IMR-90 (cell line): ENCODE data around the gene MREG. TPM values are rescaled to one million over a fixed set of nuclear protein-coding genes. Genes with fewer than 3 reads are reported as not detected.

Source experiments
- ATAC-seq: fragments of 200-7000 bp; cut with Tn5 transposase; 2 replicates; pipeline ENCODE4 v1.9.1; 2020; ENCODE audit warnings: low read depth, mild to moderate bottlenecking, moderate library complexity
- BruUV-seq: library from RNA; stranded (reverse); fragments of 400-500 nt; replicated peaks from 2 replicates; lab custom pipeline; 2021; lab: Mats Ljungman, UMichigan
- CTCF ChIA-PET: fragments of 300-600 bp; formaldehyde crosslinking; extraction: SDS; loops from one replicate; lab custom pipeline; 2021; ENCODE audit warnings: antibody characterized with exemption; lab: Yijun Ruan, JAX
- POLR2A ChIA-PET: fragments of 300-600 bp; sonication (Branson Sonifier 250); formaldehyde crosslinking; loops from one replicate; lab custom pipeline; 2022; ENCODE audit warnings: antibody characterized with exemption; ENCODE audit not compliant: unreplicated experiment; lab: Charles Lee
- DNase-seq: peaks from one replicate; pipeline ENCODE4 v3.0.0; 2013
- H2AFZ ChIP-seq: replicated peaks from 2 replicates; pipeline ENCODE3; 2013; ENCODE audit warnings: low read length, mild to moderate bottlenecking; ENCODE audit not compliant: poor library complexity
- H2AK5ac ChIP-seq: 2 replicates; pipeline ENCODE4 v1.6.1; 2013; ENCODE audit warnings: low read depth, low read length, inconsistent platforms
- H2AK9ac ChIP-seq: replicated peaks from 2 replicates; pipeline ENCODE3; 2013; ENCODE audit warnings: mild to moderate bottlenecking, low read depth, low read length, moderate library complexity; ENCODE audit not compliant: poor library complexity
- H2BK120ac ChIP-seq: 2 replicates; pipeline ENCODE4 v1.6.1; 2013; ENCODE audit warnings: low read depth, low read length, inconsistent platforms
- H2BK15ac ChIP-seq: 3 replicates; pipeline ENCODE4 v1.6.1; 2013; ENCODE audit warnings: low read depth, low read length, inconsistent platforms
- H2BK20ac ChIP-seq: 2 replicates; pipeline ENCODE4 v1.6.1; 2013; ENCODE audit warnings: low read depth, mild to moderate bottlenecking, inconsistent platforms, low read length, moderate library complexity
- H2BK5ac ChIP-seq: 2 replicates; pipeline ENCODE4 v1.6.1; 2013; ENCODE audit warnings: mild to moderate bottlenecking, low read depth, low read length, inconsistent platforms; ENCODE audit not compliant: poor library complexity, severe bottlenecking
- H3K14ac ChIP-seq: replicated peaks from 2 replicates; pipeline ENCODE4 v1.6.1; 2013; ENCODE audit warnings: low read depth, low read length, inconsistent platforms
- H3K18ac ChIP-seq: 2 replicates; pipeline ENCODE4 v1.6.1; 2013; ENCODE audit warnings: low read depth, low read length, control low read depth
- H3K23ac ChIP-seq: 2 replicates; pipeline ENCODE4 v1.6.1; 2013; ENCODE audit warnings: low read depth, low read length, inconsistent platforms
- H3K27ac ChIP-seq: 2 replicates; pipeline ENCODE4 v1.5.1; 2013; ENCODE audit warnings: mild to moderate bottlenecking, control low read depth, low read length; ENCODE audit not compliant: insufficient read depth
- H3K27me3 ChIP-seq: 2 replicates; pipeline ENCODE4 v1.6.1; 2013; ENCODE audit warnings: low read length; ENCODE audit not compliant: control insufficient read depth, insufficient read depth
- H3K36me3 ChIP-seq: 2 replicates; pipeline ENCODE4 v1.6.1; 2013; ENCODE audit warnings: low read length, mixed read lengths; ENCODE audit not compliant: control insufficient read depth, insufficient read depth
- H3K4ac ChIP-seq: 2 replicates; pipeline ENCODE4 v1.6.1; 2013; ENCODE audit warnings: low read depth, low read length, inconsistent platforms
- H3K4me1 ChIP-seq: 2 replicates; pipeline ENCODE4 v1.6.1; 2013; ENCODE audit warnings: low read length, mixed read lengths; ENCODE audit not compliant: control insufficient read depth, insufficient read depth
- H3K4me2 ChIP-seq: 2 replicates; pipeline ENCODE4 v1.6.1; 2013; ENCODE audit warnings: low read depth, mild to moderate bottlenecking, control low read depth, low read length, moderate library complexity
- H3K4me3 ChIP-seq: 2 replicates; pipeline ENCODE4 v1.5.1; 2013; ENCODE audit warnings: low read depth, mild to moderate bottlenecking, control low read depth, low read length, moderate library complexity; ENCODE audit not compliant: insufficient read depth
- H3K56ac ChIP-seq: 2 replicates; pipeline ENCODE4 v1.6.1; 2013; ENCODE audit warnings: low read length, inconsistent platforms; ENCODE audit not compliant: insufficient read depth; ENCODE audit errors: extremely low read depth
- H3K79me1 ChIP-seq, 2 experiments: 2 replicates each; pipeline ENCODE4 v1.6.1; 2013; ENCODE audit warnings: low read length in 2 of 2, inconsistent platforms in 1 of 2, low read depth in 1 of 2
- H3K9ac ChIP-seq: 2 replicates; pipeline ENCODE4 v1.6.1; 2013; ENCODE audit warnings: low read depth, low read length, control low read depth
- H3K9me1 ChIP-seq: 2 replicates; pipeline ENCODE4 v1.6.1; 2013; ENCODE audit warnings: low read length, inconsistent platforms; ENCODE audit not compliant: insufficient read depth
- H3K9me3 ChIP-seq: 2 replicates; pipeline ENCODE4 v1.6.1; 2013; ENCODE audit warnings: low read length; ENCODE audit not compliant: control insufficient read depth, insufficient read depth
- H4K20me1 ChIP-seq: 2 replicates; pipeline ENCODE4 v1.6.1; 2013; ENCODE audit warnings: low read length, inconsistent platforms; ENCODE audit not compliant: insufficient read depth
- H4K5ac ChIP-seq: 2 replicates; pipeline ENCODE4 v1.6.1; 2013; ENCODE audit warnings: mild to moderate bottlenecking, low read depth, low read length, control low read depth
- H4K8ac ChIP-seq, 2 experiments: 2 replicates each; pipeline ENCODE4 v1.6.1; 2013; ENCODE audit warnings: low read depth in 2 of 2, low read length in 2 of 2, control low read depth in 1 of 2, inconsistent platforms in 1 of 2
- H4K91ac ChIP-seq: 2 replicates; pipeline ENCODE4 v1.6.1; 2013; ENCODE audit warnings: low read depth, low read length, inconsistent platforms; ENCODE audit not compliant: insufficient read depth
- BHLHE40 ChIP-seq: fragments of 150-350 bp; IDR thresholded peaks from 2 replicates; pipeline ENCODE4 v1.6.1; 2016; ENCODE audit warnings: mild to moderate bottlenecking, low read depth, low read length
- CEBPB ChIP-seq: IDR thresholded peaks from 2 replicates; pipeline ENCODE4 v1.6.1; 2012; ENCODE audit warnings: low read depth, low read length, improper control_type of control experiment
- CHD1 ChIP-seq: IDR thresholded peaks from 2 replicates; pipeline ENCODE4 v1.6.1; 2012; ENCODE audit warnings: low read depth, low read length, improper control_type of control experiment
- FOS ChIP-seq: fragments of 150-350 bp; IDR thresholded peaks from 2 replicates; pipeline ENCODE4 v1.6.1; 2016; ENCODE audit warnings: low read depth, low read length
- MAFK ChIP-seq: IDR thresholded peaks from 2 replicates; pipeline ENCODE4 v1.6.1; 2012; ENCODE audit warnings: low read depth, low read length, improper control_type of control experiment
- MAZ ChIP-seq: IDR thresholded peaks from 2 replicates; pipeline ENCODE4 v1.6.1; 2012; ENCODE audit warnings: low read depth, mild to moderate bottlenecking, low read length, improper control_type of control experiment, moderate library complexity, borderline replicate concordance
- MXI1 ChIP-seq: IDR thresholded peaks from 2 replicates; pipeline ENCODE4 v1.6.1; 2012; ENCODE audit warnings: low read depth, mild to moderate bottlenecking, low read length, moderate library complexity, borderline replicate concordance
- NFE2L2 ChIP-seq: fragments of 150-350 bp; IDR thresholded peaks from 2 replicates; pipeline ENCODE4 v1.6.1; 2016; ENCODE audit warnings: low read depth, mild to moderate bottlenecking, low read length
- POLR2A ChIP-seq: IDR thresholded peaks from 2 replicates; pipeline ENCODE4 v1.6.1; 2012; ENCODE audit warnings: mild to moderate bottlenecking, low read depth, low read length
- RAD21 ChIP-seq: IDR thresholded peaks from 2 replicates; pipeline ENCODE4 v1.6.1; 2012; ENCODE audit warnings: low read length, improper control_type of control experiment
- RCOR1 ChIP-seq: IDR thresholded peaks from 2 replicates; pipeline ENCODE4 v1.6.1; 2012; ENCODE audit warnings: mild to moderate bottlenecking, low read length, improper control_type of control experiment; ENCODE audit not compliant: insufficient replicate concordance
- RFX5 ChIP-seq: IDR thresholded peaks from 2 replicates; pipeline ENCODE4 v1.8.0; 2012; ENCODE audit warnings: low read depth, mild to moderate bottlenecking, low read length, moderate library complexity
- SMC3 ChIP-seq: fragments of 150-350 bp; IDR thresholded peaks from 2 replicates; pipeline ENCODE4 v1.6.1; 2016; ENCODE audit warnings: low read depth, mild to moderate bottlenecking, antibody characterized with exemption, low read length, moderate library complexity
- WGBS, 2 experiments: methylation state at CpG; one replicate each; pipeline versions ENCODE4 v1.1.5 to v1.1.7; 2013; ENCODE audit warnings: missing lambda C conversion rate in 2 of 2; ENCODE audit not compliant: insufficient read length in 1 of 2; ENCODE audit errors: extremely low coverage in 2 of 2; 5-methylcytosine and 5-hydroxymethylcytosine counted together
- dilution Hi-C: fragments of 300-500 bp; cut with HindIII; formaldehyde crosslinking; loops from one replicate; pipeline ENCODE4 v1.14.3; 2018; ENCODE audit warnings: low sequenced_read_pairs; ENCODE audit not compliant: unreplicated experiment
- in situ Hi-C: fragments of 300-500 bp; cut with MboI; formaldehyde crosslinking; loops from 3 replicates; pipeline ENCODE4 v1.14.3; 2019; ENCODE audit warnings: low sequenced_read_pairs, inconsistent platforms, mixed read lengths
- intact Hi-C: fragments of 100-400 bp; cut with micrococcal nuclease; formaldehyde crosslinking; loops from 2 replicates; pipeline ENCODE4 v1.10.0; 2022
- polyA plus RNA-seq, 3 experiments: library from polyadenylated mRNA; depleted of rRNA; stranded (reverse); fragments of >200 nt; gene quantifications; 2 replicates each; pipeline ENCODE4 v1.2.3, GENCODE V29; 2012; ENCODE audit warnings: low replicate concordance in 1 of 3
- total RNA-seq: library from RNA; depleted of rRNA; stranded (reverse); fragments of >200 nt; gene quantifications from 2 replicates; pipeline ENCODE4 v1.2.3, GENCODE V29; 2012
- TF ChIP-seq, protein P1 (sequence below): conservative IDR thresholded peaks from 2 replicates; pipeline ENCODE4 v1.5.1; 2012; ENCODE audit warnings: mild to moderate bottlenecking, low read depth, low read length, improper control_type of control experiment
- TF ChIP-seq, protein P2 (sequence below): fragments of 150-350 bp; IDR thresholded peaks from 2 replicates; pipeline ENCODE4 v1.6.1; 2016; ENCODE audit warnings: low read depth, mild to moderate bottlenecking, low read length, moderate library complexity, borderline replicate concordance
- TF ChIP-seq, protein P3 (sequence below): fragments of 150-350 bp; IDR thresholded peaks from 2 replicates; pipeline ENCODE4 v1.6.1; 2017; ENCODE audit warnings: mild to moderate bottlenecking, antibody characterized with exemption, low read length, low read depth

MREG gene
- total and polyA plus RNA-seq, 2 of the 4 experiments (the other 2 are of a cell fraction), result 1.0 to 1.8 TPM

DNA sequence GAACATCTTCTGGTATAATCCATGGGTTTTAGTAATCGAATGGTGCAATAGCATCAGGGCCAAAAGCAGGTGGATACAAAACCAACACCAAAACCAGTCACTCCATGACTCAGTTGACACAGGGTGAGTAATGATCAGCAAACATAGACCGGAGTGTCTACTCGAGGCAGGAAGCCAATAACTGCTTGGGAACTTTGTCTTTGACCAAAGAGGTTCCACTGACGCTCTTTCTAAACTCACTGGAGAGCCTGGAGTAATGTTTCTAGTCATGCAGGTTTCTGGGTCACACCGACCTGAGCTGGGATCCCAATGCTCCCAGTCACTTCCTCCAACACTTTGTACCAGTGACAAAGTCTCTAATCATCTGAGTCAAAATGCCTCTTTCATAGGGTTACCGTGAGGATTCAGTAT lies 30.9 kb downstream of the MREG start:
- Histone ChIP-seq H3K9me1 (no peaks in the 10 kb centered on the region; the same call in 1 of the 2 replicates), H3K27ac (no peak overlapping the region), H3K18ac (no peak overlapping the region), H2AK5ac (no peak overlapping the region), H3K4me1 (no peaks in the 10 kb centered on the region; the same call in 1 of the 2 replicates), H2AK9ac (no peak overlapping the region), H3K27me3 (no peaks in the 10 kb centered on the region), H2BK120ac (no peak overlapping the region), H3K4me3 (no peak overlapping the region), H3K4me2 (peak overlapping the region; percentile 40; the same call in 1 of the 2 replicates), H3K4ac (no peak overlapping the region), H4K8ac (no peak overlapping the region), H2BK5ac (no peak overlapping the region), H2AFZ (no peak overlapping the region), H3K9ac (no peak overlapping the region), H3K23ac (no peak overlapping the region), H2BK20ac (no peak overlapping the region), H3K9me3 (no peaks in the 10 kb centered on the region), H4K5ac (no peak overlapping the region), H3K14ac (no peak overlapping the region), H3K56ac (no peak overlapping the region; the same call in 1 of the 2 replicates), H3K79me1 (no peaks in the 10 kb centered on the region), H3K36me3 (no peaks in the 10 kb centered on the region), H4K91ac (no peak overlapping the region), H4K20me1 (no peaks in the 10 kb centered on the region), H2BK15ac (no peak overlapping the region)
- POLR2A ChIA-PET, result no interaction called here
- DNase-seq (peak; percentile 85), ATAC-seq (no peak)
- CTCF ChIA-PET, result no interaction called here
- TF ChIP-seq RAD21, result no peak
- TF ChIP-seq RCOR1, result peak; percentile 29
- TF ChIP-seq, protein P1, sequence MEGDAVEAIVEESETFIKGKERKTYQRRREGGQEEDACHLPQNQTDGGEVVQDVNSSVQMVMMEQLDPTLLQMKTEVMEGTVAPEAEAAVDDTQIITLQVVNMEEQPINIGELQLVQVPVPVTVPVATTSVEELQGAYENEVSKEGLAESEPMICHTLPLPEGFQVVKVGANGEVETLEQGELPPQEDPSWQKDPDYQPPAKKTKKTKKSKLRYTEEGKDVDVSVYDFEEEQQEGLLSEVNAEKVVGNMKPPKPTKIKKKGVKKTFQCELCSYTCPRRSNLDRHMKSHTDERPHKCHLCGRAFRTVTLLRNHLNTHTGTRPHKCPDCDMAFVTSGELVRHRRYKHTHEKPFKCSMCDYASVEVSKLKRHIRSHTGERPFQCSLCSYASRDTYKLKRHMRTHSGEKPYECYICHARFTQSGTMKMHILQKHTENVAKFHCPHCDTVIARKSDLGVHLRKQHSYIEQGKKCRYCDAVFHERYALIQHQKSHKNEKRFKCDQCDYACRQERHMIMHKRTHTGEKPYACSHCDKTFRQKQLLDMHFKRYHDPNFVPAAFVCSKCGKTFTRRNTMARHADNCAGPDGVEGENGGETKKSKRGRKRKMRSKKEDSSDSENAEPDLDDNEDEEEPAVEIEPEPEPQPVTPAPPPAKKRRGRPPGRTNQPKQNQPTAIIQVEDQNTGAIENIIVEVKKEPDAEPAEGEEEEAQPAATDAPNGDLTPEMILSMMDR, result no peak
- no peak for TF ChIP-seq BHLHE40
- TF ChIP-seq FOS, result peak; percentile 46
- no peak for TF ChIP-seq MAFK
- peak; percentile 78 for TF ChIP-seq CEBPB
- no peak for TF ChIP-seq CHD1
- no peak for TF ChIP-seq MXI1
- TF ChIP-seq RFX5, result no peak
- TF ChIP-seq NFE2L2, result no peak
- no peak for TF ChIP-seq POLR2A
- TF ChIP-seq SMC3, result no peak
- TF ChIP-seq MAZ, result no peak
- TF ChIP-seq, protein P2, sequence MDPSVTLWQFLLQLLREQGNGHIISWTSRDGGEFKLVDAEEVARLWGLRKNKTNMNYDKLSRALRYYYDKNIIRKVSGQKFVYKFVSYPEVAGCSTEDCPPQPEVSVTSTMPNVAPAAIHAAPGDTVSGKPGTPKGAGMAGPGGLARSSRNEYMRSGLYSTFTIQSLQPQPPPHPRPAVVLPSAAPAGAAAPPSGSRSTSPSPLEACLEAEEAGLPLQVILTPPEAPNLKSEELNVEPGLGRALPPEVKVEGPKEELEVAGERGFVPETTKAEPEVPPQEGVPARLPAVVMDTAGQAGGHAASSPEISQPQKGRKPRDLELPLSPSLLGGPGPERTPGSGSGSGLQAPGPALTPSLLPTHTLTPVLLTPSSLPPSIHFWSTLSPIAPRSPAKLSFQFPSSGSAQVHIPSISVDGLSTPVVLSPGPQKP, result no peak
- TF ChIP-seq, protein P3, sequence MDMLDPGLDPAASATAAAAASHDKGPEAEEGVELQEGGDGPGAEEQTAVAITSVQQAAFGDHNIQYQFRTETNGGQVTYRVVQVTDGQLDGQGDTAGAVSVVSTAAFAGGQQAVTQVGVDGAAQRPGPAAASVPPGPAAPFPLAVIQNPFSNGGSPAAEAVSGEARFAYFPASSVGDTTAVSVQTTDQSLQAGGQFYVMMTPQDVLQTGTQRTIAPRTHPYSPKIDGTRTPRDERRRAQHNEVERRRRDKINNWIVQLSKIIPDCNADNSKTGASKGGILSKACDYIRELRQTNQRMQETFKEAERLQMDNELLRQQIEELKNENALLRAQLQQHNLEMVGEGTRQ, result no peak
- dilution Hi-C loops (no loop called here), intact Hi-C loops (no loop called here), in situ Hi-C loops (no loop called here)
- 20% methylated on average over 2 of the region's 6 CpGs; no CpG with 5 or more reads in 1 of the 2 experiments for WGBS, 2 experiments
- BruUV-seq, result no TSS peak
